Measurements from ENCODE around the gene CD38. TPM values are rescaled to one million over a fixed set of nuclear protein-coding genes. Genes with fewer than 3 reads are reported as not detected.

The CD38 gene
- total and polyA plus RNA-seq, 4 experiments from 2014 or later, result 0.69 to 3.0 (median 1.4) TPM

GRCh38 chr4:15902746-15903145 lies 124.6 kb downstream of the CD38 start:
- Mint-ChIP-seq H3K36me3 (no peaks in the 10 kb centered on the region), H3K27me3 (peaks cover 34 to 41% of the 10 kb centered on the region in 2 donors), H3K4me1 (no peaks in the 10 kb centered on the region), H3K27ac (no peak overlapping the region), H3K4me3 (no peak overlapping the region), H3K9me3 (peaks cover 0 to 3% (median 0%) of the 10 kb centered on the region in 8 donors)
- POLR2A ChIA-PET (ENCODE audit: partially characterized antibody), result no interaction called here
- CTCF ChIA-PET (ENCODE audit: partially characterized antibody), result interaction anchor here (1.2 to 2.7 kb wide), 2 partner anchors 11 to 20 kb away, joined by 4 to 8 read pairs; no protein-coding TSS in a partner anchor
- no peak overlapping the region for H3K27ac ChIP-seq (ENCODE audit: low read depth, low read length)
- peaks cover 7% of the 10 kb centered on the region for H3K27me3 ChIP-seq (ENCODE audit: insufficient read depth, low read length)
- DNase-seq, result no peak
- H3K4me1 ChIP-seq (ENCODE audit: insufficient read depth, low read length), result no peaks in the 10 kb centered on the region
- no peak overlapping the region for H3K4me3 ChIP-seq (ENCODE audit: low read length in 2 of 2)
- H3K9me3 ChIP-seq (ENCODE audit: control insufficient read depth in 1 of 2, low read length in 2 of 2), result no peaks in the 10 kb centered on the region
- intact Hi-C loops (cut with micrococcal nuclease), result no loop called here
- no peaks in the 10 kb centered on the region for H3K36me3 ChIP-seq (ENCODE audit: insufficient read depth, low read length)

Other genes starting within 250 kb of the CD38 start
- gene FBXL5, start 123.0 kb upstream of the CD38 start, total RNA-seq, result 10 to 100 TPM; 62.2 to 62.8 TPM
- gene FBXL5, start 123.0 kb upstream of the CD38 start, polyA plus RNA-seq, result 100 to 1,000 TPM in 1 of 2 donors, 10 to 100 TPM in 1; 88.5 to 203 TPM
- gene FAM200B, start 96.5 kb upstream of the CD38 start, total RNA-seq, result 10 to 100 TPM; 35.5 to 37.4 TPM
- gene FAM200B, start 96.5 kb upstream of the CD38 start, polyA plus RNA-seq, result 10 to 100 TPM; 70.9 to 86.8 TPM
- gene BST1, start 75.3 kb upstream of the CD38 start, total RNA-seq, result under 1 TPM; 0.44 to 0.75 TPM
- gene BST1, start 75.3 kb upstream of the CD38 start, polyA plus RNA-seq, result under 1 TPM in 1 of 2 donors, not detected in 1; 0.53 TPM
- not detected for gene FGFBP1, start 160.4 kb downstream of the CD38 start, total RNA-seq
- gene FGFBP1, start 160.4 kb downstream of the CD38 start, polyA plus RNA-seq, result not detected
- gene FGFBP2, start 184.8 kb downstream of the CD38 start, total RNA-seq, result under 1 TPM in 1 of 2 experiments, not detected in 1; 0.38 TPM
- gene FGFBP2, start 184.8 kb downstream of the CD38 start, polyA plus RNA-seq, result under 1 TPM in 1 of 2 donors, not detected in 1; 0.22 TPM